HTERT RPE-1 (cell line): ENCODE results near the gene PLXND1.

Experiments
- in situ Hi-C: fragments of 300-500 bp; cut with MboI; formaldehyde crosslinking; loops from 4 replicates; pipeline ENCODE4 v1.14.3; 2020; ENCODE audit warnings: low sequenced_read_pairs

Gene PLXND1

GRCh38 chr3:129512595-129512994 is 93.9 kb downstream of the PLXND1 start:
- in situ Hi-C loops, result no loop called here

- in situ Hi-C loops, result no loop called here
Measured at GRCh38 chr3:129507181-129507831, 99.2 kb downstream of the PLXND1 start.

- in situ Hi-C loops, result no loop called here
Measured at GRCh38 chr3:129506231-129506742, 100.2 kb downstream of the PLXND1 start.

- in situ Hi-C loops, result no loop called here
Measured at GRCh38 chr3:129505341-129505740, 101.1 kb downstream of the PLXND1 start.
